Heart left ventricle (tissue), 13 donors: ENCODE results near the gene PCYOX1L.

Experiments used
- POLR2A ChIP-seq, 2 donors: fragments of 450-650 bp; IDR thresholded peaks; one replicate each; pipeline ENCODE4 v1.6.1; 2017; ENCODE audit warnings: antibody characterized with exemption in 2 of 2, mild to moderate bottlenecking in 2 of 2, moderate library complexity in 2 of 2
- TF ChIP-seq, protein P1 (sequence below), 12 donors: fragments of 200-600 bp; sonication (generic) in 4 of 12; IDR thresholded peaks; one replicate each; pipeline versions ENCODE4 v1.5.0 to v1.8.0; 2018 to 2022; ENCODE audit warnings: antibody characterized with exemption in 12 of 12, mild to moderate bottlenecking in 5 of 12
- donor health status: ischemic (EF 13 %, LVEDD 7.1; RV severe dilation, severe dysfunction).
- donor health status: DM: no; HTN: yes; CAD: no.
- donor health status: DM: no; HTN: no; CAD: no.
- donor health status: ischemic (EF 25% LVEDD 6.9; RV normal size, moderate dysfunction).
- donor health status: ischemic (EF 25% LVEDD 5.7; RV mildly dilated, moderate dysfunction).
- donor health status: ischemic (EF 35%, LVEDD 5.7; RV mildly dilated, moderate dysfunction).
- donor health status: nonischemic (EF 11% LVEDD 7.7; RV severe dilation, severe dysfunction).
- donor health status: DM: yes; HTN: yes; CAD: no.
- donor health status: PGD.
- donor health status: ischemic (EF 29% LVEDD 5.4; RV normal size, mild dysfunction).
- donor health status: nonischemic (EF 23%, LVEDD 6.1; RV moderate dilation, normal function).

DNA sequence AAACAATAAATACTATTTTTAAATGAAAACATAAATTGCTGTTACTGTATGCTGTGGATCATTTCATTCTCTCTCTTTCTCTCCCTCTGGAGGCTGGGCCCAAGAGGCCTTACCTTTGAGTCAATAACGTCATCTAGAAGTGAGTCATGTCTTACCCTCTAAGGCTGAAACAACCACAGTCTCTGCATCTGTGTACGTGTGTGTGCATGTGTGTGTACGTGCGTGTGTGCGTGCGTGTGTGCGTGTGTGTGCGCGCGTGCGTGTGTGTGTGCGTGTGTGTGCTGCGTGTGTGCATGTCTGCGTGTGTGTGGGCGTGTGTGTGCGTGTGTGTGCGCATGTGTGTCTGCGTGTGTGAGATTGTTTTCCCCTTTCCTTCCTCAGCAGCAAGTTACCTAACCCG, 34.9 kb downstream of the PCYOX1L start:
- TF ChIP-seq, protein P1, sequence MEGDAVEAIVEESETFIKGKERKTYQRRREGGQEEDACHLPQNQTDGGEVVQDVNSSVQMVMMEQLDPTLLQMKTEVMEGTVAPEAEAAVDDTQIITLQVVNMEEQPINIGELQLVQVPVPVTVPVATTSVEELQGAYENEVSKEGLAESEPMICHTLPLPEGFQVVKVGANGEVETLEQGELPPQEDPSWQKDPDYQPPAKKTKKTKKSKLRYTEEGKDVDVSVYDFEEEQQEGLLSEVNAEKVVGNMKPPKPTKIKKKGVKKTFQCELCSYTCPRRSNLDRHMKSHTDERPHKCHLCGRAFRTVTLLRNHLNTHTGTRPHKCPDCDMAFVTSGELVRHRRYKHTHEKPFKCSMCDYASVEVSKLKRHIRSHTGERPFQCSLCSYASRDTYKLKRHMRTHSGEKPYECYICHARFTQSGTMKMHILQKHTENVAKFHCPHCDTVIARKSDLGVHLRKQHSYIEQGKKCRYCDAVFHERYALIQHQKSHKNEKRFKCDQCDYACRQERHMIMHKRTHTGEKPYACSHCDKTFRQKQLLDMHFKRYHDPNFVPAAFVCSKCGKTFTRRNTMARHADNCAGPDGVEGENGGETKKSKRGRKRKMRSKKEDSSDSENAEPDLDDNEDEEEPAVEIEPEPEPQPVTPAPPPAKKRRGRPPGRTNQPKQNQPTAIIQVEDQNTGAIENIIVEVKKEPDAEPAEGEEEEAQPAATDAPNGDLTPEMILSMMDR (IDR thresholded peaks at IDR 0.05), result no peak
- no peak for TF ChIP-seq POLR2A (IDR thresholded peaks at IDR 0.05)
